HG02852 (cell line): ENCODE data around the gene GABBR1.

Experiments used
- ATAC-seq: cut with Tn5 transposase; IDR thresholded peaks from one replicate; pipeline ENCODE4 v1.9.1; 2021; ENCODE audit warnings: mild to moderate bottlenecking, moderate library complexity; ENCODE audit not compliant: unreplicated experiment

The GABBR1 gene

DNA sequence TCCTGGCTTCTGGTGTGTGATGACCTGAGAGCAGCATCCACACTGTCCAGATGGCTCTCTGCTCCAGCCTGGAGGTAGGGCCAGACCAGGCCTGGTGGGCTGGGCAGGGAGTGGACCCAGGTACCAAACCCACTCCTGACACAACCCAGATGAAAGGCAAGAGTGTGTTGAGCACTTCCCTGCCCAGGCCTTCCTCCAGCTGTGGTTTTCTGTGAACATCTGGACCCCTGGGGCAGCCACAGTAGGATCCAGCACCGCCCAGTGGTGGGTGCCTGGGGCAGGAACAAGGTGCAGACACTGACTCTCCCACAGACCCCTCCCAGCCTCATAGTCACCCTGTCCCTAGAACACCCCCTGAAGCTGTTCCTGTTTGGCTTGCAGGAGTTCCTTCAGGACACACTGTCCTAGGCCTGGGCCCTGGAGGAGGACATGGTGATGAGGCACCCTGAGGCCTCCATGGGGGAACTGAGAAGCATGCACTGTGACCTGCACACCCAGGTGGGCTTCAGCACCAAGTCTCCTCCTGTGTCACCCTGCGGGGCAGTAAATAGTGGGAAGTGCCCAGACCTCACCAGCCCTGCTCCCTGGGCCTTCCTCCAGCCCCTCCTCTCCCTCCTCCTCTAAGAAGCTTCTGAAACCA lies 102.2 kb downstream of the GABBR1 start:
- ATAC-seq = no peak

GRCh38 chr6:29529956-29530355 lies 103.0 kb downstream of the GABBR1 start:
- ATAC-seq = no peak

DNA sequence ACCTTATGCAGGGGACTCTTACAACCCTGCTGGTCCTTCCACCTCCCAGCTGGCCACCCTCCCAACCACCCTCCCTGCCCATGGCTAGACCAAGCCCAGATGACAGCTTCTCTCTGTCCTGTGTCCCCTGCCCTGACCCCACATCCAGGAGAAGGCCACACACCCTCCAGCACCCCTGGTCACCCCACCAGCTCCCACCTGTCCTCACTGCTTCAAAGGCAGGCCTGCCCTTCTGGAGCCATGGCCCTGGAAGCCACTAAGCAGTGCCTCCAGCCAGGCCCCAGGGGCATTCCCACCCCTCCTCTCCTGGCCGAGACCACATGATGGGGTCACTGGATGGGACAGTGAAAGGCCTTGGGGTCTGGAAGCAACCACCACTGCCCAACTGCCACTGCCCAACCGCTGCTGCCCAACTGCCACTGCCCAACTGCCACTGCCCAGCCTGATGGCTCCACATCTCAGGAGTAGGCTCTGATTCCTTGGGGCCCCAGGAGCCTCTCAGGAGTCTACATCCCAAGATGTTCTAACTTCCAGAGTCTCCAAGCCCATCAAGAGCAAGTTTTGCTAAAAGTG lies 103.9 kb downstream of the GABBR1 start:
- ATAC-seq = no peak

DNA sequence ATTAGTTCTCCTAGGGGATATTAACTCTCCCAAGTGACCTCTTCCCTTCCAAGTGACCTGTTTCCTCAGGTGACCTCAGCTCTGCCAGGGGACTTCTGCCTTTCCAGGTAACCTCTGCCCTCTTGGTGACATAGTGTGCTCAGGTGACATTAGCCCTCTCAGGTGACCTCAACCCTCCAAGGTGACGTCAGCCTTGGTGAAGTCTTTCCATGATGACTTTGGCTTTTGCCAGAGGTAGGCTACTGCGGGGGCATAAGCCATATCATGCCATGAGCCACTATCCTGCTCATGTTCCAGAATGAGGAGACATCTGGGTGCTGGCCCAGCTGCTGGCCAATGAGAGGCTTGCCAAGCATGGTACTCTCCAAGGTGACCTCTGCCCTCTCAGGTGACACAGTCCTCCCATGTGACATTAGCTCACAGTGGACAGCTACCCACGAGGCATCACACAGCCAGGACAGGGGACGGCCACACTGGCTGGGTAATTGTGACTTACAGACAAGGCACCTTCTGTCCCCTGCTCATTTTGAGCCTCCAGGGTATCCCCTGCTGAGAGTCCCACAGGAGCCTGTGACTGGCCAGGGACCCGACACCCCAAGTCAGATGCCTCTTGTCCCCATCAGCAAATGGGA lies 104.6 kb downstream of the GABBR1 start:
- ATAC-seq = no peak

GRCh38 chr6:29527564-29527963 lies 105.4 kb downstream of the GABBR1 start:
- no peak for ATAC-seq

DNA sequence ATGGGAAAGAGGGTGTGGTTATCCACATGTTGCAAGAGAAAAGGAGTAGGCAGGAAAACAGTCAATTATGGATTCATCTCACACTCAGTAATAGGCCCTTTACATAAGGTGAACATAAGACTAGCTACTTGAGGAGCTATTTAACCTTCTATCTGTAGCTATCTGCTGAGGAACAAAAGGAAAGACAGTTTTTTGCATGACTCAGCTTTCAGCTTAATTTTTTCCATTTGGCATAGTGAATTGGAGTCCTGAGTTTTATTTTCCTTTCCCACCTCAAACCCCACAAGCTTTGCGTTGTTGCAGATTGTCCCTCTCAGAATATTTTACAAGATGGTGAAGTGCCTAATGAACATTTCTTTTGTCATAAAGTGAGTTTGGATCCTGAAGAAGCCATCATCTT lies 105.9 kb downstream of the GABBR1 start:
- no peak for ATAC-seq

DNA sequence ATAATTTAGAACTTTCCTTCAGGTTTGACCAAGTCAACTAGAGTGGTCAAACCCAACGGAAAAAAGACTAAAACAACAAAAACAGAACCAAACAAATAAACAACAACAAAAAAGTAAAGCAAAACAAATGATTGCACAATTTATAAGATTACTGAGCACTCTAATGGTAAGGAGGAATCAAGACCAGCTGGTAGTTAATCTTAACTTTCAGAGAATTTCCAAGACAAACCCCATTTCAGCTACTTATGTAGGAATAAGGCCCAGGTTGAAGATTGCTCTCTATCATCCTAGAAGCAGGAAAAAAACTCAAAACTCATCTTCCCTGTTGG lies 107.7 kb downstream of the GABBR1 start:
- ATAC-seq = no peak

- ATAC-seq = no peak
These were observed 108.3 kb downstream of the GABBR1 start for GRCh38 chr6:29524444-29525310.

DNA sequence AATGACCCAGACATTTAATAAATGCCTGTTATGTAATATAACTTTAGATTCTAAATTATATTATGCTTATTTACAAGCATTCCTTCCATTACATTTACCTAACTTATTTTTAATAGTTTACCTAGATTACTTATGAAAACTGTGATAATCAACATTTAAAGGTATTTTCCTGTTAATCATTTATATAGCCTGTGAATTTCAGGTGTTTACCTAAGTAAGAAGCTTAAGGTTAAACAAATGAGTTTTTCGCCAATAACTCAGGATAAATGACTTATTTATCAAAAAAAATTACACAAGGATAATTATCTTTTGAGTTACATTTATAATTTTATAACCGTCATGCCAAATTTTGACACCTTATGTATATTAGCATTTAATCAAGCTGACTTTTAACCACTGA lies 108.9 kb downstream of the GABBR1 start:
- ATAC-seq = no peak

GRCh38 chr6:29522227-29522626 lies 110.8 kb downstream of the GABBR1 start:
- no peak for ATAC-seq

DNA sequence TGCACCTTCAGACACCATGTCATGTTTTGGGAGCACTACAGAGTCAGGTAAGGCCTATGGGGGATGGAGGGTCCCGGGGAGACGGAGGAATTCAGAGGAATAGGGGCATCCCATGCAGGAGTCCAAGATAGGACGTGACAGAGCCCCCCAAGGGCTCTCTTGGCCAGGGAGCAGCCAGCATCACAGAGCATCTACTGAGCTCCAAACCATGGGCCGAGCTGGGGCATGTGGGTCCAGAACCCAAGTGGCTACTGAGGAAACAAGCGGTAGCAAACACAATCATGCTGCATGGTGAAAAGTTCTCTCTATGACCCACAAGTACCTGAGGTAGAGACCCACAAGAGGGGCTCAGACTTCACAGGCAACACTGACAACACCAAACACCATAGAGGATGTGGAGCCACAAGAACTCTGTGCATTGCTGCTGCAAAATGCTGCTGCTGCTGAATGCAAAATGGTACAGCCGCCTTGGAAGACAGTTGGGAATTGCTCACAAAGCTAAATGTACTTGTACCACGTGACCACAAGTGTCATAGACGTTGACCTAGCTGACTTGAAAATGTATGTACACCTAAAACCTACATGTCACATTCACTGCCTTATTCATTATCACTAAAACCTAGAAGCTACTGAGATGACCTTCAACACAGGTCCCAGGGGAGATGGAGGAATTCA lies 111.8 kb downstream of the GABBR1 start:
- ATAC-seq = no peak

- ATAC-seq = no peak
These were observed 112.8 kb downstream of the GABBR1 start for GRCh38 chr6:29520232-29520631.

- ATAC-seq = no peak
These were observed 113.5 kb downstream of the GABBR1 start for GRCh38 chr6:29519291-29520010.

- ATAC-seq = no peak
These were observed 115.1 kb downstream of the GABBR1 start for GRCh38 chr6:29517728-29518440.

- no peak for ATAC-seq
These were observed 115.7 kb downstream of the GABBR1 start for GRCh38 chr6:29517245-29517644.

DNA sequence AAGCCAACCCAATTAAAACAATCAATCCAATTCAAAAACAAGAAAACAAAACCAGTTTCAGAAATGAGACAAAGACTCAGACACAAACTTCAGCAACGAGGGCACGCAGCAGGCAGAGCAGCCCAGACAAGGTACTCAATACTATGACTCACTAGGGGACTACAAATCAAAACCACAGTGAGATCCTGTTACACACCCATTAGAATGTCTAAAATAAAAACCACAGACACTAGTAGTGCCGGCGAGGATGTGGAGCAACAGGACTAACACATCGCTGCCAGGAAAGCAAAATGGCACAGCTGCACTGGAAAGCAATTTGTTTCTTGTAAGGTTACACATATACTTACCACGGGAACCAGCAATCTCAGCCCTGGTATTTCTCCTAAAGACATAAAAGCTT lies 116.9 kb downstream of the GABBR1 start:
- ATAC-seq = no peak

- no peak for ATAC-seq
These were observed 122.2 kb downstream of the GABBR1 start for GRCh38 chr6:29510746-29511300.

- ATAC-seq = no peak
These were observed 122.8 kb downstream of the GABBR1 start for GRCh38 chr6:29510202-29510601.
